CD4-positive, alpha-beta T cell treated with Interferon gamma for 1 hour (primary cell): Measurements from ENCODE around the gene UBASH3A.

Experiments
- DNase-seq: peaks from one replicate; pipeline ENCODE4 v3.0.0-alpha.2; 2020

The UBASH3A gene

GRCh38 chr21:42435401-42435800 is 31.7 kb downstream of the UBASH3A start:
- DNase-seq, result no peak

GRCh38 chr21:42435833-42436232 is 32.1 kb downstream of the UBASH3A start:
- DNase-seq, result no peak

- no peak for DNase-seq
These were observed 33.2 kb downstream of the UBASH3A start for GRCh38 chr21:42436914-42437313.

GRCh38 chr21:42437786-42438185 is 34.1 kb downstream of the UBASH3A start:
- DNase-seq, result no peak

GRCh38 chr21:42438316-42439205 is 34.9 kb downstream of the UBASH3A start:
- no peak for DNase-seq

- DNase-seq, result peak; percentile 15
These were observed 35.8 kb downstream of the UBASH3A start for GRCh38 chr21:42439284-42440186.

- no peak for DNase-seq
These were observed 36.6 kb downstream of the UBASH3A start for GRCh38 chr21:42440187-42440792.

GRCh38 chr21:42441963-42442362 is 38.3 kb downstream of the UBASH3A start:
- DNase-seq, result no peak

GRCh38 chr21:42443181-42443785 is 39.6 kb downstream of the UBASH3A start:
- no peak for DNase-seq

- DNase-seq, result no peak
These were observed 40.4 kb downstream of the UBASH3A start for GRCh38 chr21:42443876-42444744.

GRCh38 chr21:42444745-42445059 is 41.0 kb downstream of the UBASH3A start:
- DNase-seq, result no peak

- DNase-seq, result no peak
These were observed 41.6 kb downstream of the UBASH3A start for GRCh38 chr21:42445311-42445710.

GRCh38 chr21:42446531-42446930 is 42.8 kb downstream of the UBASH3A start:
- no peak for DNase-seq

GRCh38 chr21:42447182-42447581 is 43.5 kb downstream of the UBASH3A start:
- no peak for DNase-seq

GRCh38 chr21:42447732-42448131 is 44.0 kb downstream of the UBASH3A start:
- no peak for DNase-seq

GRCh38 chr21:42448686-42449085 is 45.0 kb downstream of the UBASH3A start:
- no peak for DNase-seq

GRCh38 chr21:42451941-42452340 is 48.2 kb downstream of the UBASH3A start:
- no peak for DNase-seq

- no peak for DNase-seq
These were observed 48.9 kb downstream of the UBASH3A start for GRCh38 chr21:42452401-42453223.

GRCh38 chr21:42453224-42453985 is 49.7 kb downstream of the UBASH3A start:
- no peak for DNase-seq

- DNase-seq, result no peak
These were observed 50.4 kb downstream of the UBASH3A start for GRCh38 chr21:42453986-42454570.
